Activated T-helper 1 cell treated with anti-CD3 and anti-CD28 coated beads, Interleukin-2, amount 50 U/mL, for 16 hours (primary cell): ENCODE results near the gene RHOD.

Experiments
- DNase-seq, 2 donors: peaks; one replicate each; pipeline ENCODE4 v3.0.0-alpha.2; 2020; ENCODE audit warnings: low read depth in 1 of 2, low spot score in 1 of 2

RHOD gene

GRCh38 chr11:67113231-67113721 lies 56.6 kb downstream of the RHOD start:
- DNase-seq = no peak

GRCh38 chr11:67114275-67114896 lies 57.7 kb downstream of the RHOD start:
- DNase-seq = no peak

- DNase-seq = no peak
These were observed 60.1 kb downstream of the RHOD start for GRCh38 chr11:67116758-67117105.

GRCh38 chr11:67117176-67117575 lies 60.5 kb downstream of the RHOD start:
- DNase-seq = no peak

- DNase-seq = peak in 1 of 2 donors; percentile 13
These were observed 61.1 kb downstream of the RHOD start for GRCh38 chr11:67117672-67118180.

GRCh38 chr11:67118181-67118766 lies 61.6 kb downstream of the RHOD start:
- peak; percentile 28 to 35 for DNase-seq

- DNase-seq = peak; percentile 97 to 99
These were observed 62.3 kb downstream of the RHOD start, which contains the start of gene KDM2A for GRCh38 chr11:67118801-67119584. KDM2A (plus strand) TSS chr11:67119263; CDS start chr11:67121317, 2,054 bp downstream.

GRCh38 chr11:67119585-67120391 lies 63.1 kb downstream of the RHOD start:
- no peak for DNase-seq

GRCh38 chr11:67120456-67120855 lies 63.8 kb downstream of the RHOD start:
- no peak for DNase-seq

GRCh38 chr11:67120881-67121710 lies 64.4 kb downstream of the RHOD start:
- no peak for DNase-seq
